ENCODE data around the gene CDSN.

DNA sequence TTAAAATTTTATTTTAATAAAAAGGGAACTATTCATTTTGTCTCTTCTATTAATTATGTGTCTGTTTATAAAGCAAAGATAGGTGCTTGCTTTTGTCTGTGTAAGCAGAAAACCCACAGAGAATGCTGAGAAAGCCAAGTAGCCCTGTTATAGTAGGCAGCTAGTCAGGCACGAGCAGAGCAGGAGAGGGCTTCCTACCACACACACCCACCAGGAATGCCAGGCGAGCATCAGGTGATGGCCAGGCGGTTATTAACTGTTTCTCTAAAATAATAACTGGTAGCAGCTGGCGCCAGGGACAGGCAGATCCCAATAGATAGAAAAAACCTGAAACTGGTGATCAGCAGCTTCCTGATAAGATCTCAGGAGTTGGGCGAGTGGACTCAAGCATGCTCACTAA, 23.6 kb downstream of the CDSN start:
- no peak for TF ChIP-seq EZH2 (IDR thresholded peaks at IDR 0.05; ENCODE audit: low read depth, unreplicated experiment)
- TF ChIP-seq CTCF (conservative IDR thresholded peaks at IDR 0.05; ENCODE audit: low read depth in 2 of 2): no peak
- TF ChIP-seq, protein P1, sequence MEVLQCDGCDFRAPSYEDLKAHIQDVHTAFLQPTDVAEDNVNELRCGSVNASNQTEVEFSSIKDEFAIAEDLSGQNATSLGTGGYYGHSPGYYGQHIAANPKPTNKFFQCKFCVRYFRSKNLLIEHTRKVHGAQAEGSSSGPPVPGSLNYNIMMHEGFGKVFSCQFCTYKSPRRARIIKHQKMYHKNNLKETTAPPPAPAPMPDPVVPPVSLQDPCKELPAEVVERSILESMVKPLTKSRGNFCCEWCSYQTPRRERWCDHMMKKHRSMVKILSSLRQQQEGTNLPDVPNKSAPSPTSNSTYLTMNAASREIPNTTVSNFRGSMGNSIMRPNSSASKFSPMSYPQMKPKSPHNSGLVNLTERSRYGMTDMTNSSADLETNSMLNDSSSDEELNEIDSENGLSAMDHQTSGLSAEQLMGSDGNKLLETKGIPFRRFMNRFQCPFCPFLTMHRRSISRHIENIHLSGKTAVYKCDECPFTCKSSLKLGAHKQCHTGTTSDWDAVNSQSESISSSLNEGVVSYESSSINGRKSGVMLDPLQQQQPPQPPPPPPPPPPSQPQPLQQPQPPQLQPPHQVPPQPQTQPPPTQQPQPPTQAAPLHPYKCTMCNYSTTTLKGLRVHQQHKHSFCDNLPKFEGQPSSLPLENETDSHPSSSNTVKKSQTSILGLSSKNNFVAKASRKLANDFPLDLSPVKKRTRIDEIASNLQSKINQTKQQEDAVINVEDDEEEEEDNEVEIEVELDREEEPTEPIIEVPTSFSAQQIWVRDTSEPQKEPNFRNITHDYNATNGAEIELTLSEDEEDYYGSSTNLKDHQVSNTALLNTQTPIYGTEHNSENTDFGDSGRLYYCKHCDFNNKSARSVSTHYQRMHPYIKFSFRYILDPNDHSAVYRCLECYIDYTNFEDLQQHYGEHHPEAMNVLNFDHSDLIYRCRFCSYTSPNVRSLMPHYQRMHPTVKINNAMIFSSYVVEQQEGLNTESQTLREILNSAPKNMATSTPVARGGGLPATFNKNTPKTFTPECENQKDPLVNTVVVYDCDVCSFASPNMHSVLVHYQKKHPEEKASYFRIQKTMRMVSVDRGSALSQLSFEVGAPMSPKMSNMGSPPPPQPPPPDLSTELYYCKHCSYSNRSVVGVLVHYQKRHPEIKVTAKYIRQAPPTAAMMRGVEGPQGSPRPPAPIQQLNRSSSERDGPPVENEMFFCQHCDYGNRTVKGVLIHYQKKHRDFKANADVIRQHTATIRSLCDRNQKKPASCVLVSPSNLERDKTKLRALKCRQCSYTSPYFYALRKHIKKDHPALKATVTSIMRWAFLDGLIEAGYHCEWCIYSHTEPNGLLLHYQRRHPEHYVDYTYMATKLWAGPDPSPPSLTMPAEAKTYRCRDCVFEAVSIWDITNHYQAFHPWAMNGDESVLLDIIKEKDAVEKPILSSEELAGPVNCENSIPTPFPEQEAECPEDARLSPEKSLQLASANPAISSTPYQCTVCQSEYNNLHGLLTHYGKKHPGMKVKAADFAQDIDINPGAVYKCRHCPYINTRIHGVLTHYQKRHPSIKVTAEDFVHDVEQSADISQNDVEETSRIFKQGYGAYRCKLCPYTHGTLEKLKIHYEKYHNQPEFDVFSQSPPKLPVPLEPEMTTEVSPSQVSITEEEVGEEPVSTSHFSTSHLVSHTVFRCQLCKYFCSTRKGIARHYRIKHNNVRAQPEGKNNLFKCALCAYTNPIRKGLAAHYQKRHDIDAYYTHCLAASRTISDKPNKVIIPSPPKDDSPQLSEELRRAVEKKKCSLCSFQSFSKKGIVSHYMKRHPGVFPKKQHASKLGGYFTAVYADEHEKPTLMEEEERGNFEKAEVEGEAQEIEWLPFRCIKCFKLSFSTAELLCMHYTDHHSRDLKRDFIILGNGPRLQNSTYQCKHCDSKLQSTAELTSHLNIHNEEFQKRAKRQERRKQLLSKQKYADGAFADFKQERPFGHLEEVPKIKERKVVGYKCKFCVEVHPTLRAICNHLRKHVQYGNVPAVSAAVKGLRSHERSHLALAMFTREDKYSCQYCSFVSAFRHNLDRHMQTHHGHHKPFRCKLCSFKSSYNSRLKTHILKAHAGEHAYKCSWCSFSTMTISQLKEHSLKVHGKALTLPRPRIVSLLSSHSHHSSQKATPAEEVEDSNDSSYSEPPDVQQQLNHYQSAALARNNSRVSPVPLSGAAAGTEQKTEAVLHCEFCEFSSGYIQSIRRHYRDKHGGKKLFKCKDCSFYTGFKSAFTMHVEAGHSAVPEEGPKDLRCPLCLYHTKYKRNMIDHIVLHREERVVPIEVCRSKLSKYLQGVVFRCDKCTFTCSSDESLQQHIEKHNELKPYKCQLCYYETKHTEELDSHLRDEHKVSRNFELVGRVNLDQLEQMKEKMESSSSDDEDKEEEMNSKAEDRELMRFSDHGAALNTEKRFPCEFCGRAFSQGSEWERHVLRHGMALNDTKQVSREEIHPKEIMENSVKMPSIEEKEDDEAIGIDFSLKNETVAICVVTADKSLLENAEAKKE (CRISPR knock-in tag; IDR thresholded peaks at IDR 0.05): no peak
- no peak for TF ChIP-seq EZH2phosphoT487 (IDR thresholded peaks at IDR 0.05; ENCODE audit: unreplicated experiment)
- TF ChIP-seq POLR2AphosphoS5 (IDR thresholded peaks at IDR 0.05; ENCODE audit: low read depth): no peak
- TF ChIP-seq CREB1 (CRISPR knock-in tag; IDR thresholded peaks at IDR 0.05; ENCODE audit: low read depth): no peak
- TF ChIP-seq NANOG (IDR thresholded peaks at IDR 0.05; ENCODE audit: borderline replicate concordance): no peak
- TF ChIP-seq ZNF114 (CRISPR knock-in tag; IDR thresholded peaks at IDR 0.05): no peak
- TF ChIP-seq ZNF331 (CRISPR knock-in tag; IDR thresholded peaks at IDR 0.05; ENCODE audit: low read depth): no peak
